Urothelium cell line (cell line): ENCODE results near the gene LDLRAD4.
A peak's percentile ranks its signal among the peaks of the same experiment; 100 is the strongest.

ENCODE experiments used
- DNase-seq: peaks from one replicate; pipeline ENCODE4 v3.0.0; 2011; ENCODE audit warnings: low spot score, mixed read lengths
- FAIRE-seq: peaks from 2 replicates; lab custom pipeline; 2011; peaks lifted over from hg19 to GRCh38; lab: Jason Lieb, UNC

LDLRAD4 gene

DNA sequence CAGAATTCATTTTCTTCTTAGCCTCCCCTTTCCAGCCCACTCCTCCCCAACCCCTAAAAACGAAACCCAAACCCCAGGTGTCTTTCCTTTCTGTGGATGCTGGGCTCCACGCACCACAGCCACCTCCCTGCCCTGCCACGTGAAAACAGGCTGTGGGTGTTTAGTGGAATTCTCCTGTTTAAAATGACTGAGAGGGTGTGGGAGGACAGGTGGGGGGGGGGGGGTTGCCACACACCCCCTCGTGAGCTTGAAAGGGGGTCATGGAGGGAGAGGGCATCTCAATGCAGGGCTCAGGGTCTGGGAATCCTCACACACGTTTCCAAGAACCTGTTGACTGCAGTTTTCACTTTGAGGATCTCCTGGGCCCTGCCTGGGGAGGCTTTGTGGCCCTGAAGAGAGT, 397.5 kb downstream of the LDLRAD4 start:
- DNase-seq: no peak
- peak; percentile 50 for FAIRE-seq

DNA sequence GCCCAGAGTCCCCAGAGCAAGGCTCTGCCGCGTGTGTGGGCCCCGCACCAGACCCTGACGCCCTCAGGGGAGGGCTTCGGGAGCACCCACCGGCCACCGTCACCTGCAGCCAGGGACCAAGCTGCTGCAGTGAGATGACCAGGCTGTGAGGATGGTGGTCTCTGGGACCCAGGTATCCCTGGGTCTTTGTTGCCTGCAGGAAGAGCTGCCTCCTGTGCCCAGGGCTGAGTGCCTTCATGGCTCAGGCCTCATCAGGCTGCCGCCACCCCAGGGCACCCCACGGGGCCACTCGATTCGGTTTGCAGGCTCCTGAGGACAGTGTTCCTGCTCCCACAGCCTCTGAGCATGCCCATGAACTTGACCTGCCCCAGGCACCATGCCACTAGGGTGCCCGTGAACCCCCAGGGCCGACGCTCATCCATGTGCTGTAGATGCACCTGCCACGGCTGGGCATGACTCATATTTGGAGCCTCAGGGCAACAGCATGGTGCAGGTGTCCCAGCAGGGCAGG, 398.0 kb downstream of the LDLRAD4 start:
- DNase-seq (no peak), FAIRE-seq (peak; percentile 88)

DNA sequence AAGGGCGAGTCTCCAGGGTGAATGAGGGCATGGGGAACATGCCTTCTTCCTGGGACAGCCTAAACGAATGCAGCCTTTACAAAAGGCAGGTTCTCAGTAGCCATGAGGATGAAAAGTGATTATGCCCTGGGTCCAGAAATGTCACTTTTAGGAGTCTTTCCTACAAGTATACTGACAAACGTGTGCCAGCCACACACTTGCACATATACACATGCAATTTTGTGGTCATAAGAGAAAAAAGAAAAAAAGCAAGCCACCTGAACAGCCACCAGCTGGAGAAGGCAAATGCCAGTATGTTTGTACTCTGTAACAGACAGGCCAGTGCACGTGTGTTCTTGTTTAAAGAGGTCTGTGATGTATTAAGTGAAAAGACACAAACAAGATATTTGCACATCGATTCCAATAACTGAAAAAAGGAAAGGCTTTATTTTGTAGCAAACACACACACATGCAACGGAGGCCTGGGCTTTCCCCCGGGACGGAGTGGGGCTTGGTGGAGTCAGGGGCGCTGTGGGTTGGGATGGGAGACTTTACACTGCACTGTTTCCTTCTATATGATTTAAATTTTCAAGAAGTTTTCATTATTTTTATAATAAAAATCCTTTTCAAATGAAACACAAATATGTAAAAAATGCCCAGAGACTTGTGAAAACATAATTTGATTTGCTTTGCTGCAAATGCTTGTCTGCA, 399.4 kb downstream of the LDLRAD4 start:
- FAIRE-seq: peak; percentile 23
- DNase-seq: no peak

DNA sequence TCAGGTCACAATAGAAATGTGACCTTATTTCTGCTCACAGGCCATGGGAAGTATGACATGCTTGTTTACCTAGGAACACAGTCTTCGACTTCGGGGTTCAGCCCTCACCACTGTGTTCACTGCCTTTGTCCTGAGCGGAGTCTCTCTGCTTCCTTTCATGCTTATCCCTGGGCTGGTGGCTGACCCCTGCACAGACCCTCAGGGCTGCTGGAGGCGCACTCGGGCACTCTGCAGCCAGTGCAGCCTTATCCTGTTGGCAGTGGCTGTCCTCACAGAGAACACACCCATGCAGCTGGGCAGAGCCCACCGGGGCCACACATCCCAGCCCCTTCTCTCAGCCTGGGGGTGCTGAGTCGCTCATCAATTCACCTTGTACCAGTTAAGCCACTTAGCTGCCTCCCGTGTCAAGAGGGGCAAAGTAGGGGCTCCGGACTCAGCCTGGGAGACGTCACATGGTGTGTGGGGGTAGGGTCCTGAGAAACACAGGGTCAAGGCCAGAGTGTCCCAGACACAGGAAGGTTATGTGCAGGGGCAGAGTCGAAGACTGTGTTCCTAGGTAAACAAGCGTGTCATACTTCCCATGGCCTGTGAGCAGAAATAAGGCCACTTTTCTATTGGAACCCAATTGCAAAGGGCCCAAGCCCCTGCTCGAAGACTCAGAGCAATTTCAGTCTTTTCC, 400.3 kb downstream of the LDLRAD4 start:
- no peak for DNase-seq
- peak; percentile 88 for FAIRE-seq

DNA sequence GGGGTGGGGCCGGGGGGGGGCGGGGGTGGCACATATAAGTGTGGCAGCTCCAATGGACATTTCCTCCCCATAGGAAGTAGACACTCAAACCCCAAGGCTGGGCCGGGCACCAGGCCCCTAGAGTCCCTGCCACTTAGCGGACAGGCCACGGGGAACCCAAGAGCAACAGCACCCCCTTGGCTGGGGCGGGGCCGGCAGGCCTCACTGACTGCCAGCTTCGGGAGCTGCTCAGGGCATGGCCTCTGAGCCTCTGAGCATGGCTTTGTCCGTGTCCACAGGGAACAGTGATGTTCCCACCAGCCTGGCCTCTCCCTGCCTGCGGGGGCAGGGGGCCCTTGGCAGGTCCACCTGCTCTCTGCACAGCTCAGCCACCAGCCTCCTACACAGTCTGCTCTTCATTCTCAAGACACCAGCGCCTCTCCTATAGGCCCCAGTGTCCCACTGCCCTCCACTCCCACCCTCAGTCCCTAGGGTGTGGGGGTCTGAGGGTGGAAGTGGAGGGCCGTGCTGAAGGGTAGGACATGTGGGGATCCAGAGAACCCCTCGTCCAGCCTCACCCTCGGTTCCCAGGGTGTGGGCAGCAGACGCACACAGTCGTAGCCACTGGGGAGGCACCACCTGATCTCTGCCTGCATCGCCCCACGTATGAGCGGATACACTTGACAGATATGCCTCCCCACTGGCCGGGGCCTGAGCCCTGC, 401.1 kb downstream of the LDLRAD4 start:
- peak; percentile 96 for FAIRE-seq

DNA sequence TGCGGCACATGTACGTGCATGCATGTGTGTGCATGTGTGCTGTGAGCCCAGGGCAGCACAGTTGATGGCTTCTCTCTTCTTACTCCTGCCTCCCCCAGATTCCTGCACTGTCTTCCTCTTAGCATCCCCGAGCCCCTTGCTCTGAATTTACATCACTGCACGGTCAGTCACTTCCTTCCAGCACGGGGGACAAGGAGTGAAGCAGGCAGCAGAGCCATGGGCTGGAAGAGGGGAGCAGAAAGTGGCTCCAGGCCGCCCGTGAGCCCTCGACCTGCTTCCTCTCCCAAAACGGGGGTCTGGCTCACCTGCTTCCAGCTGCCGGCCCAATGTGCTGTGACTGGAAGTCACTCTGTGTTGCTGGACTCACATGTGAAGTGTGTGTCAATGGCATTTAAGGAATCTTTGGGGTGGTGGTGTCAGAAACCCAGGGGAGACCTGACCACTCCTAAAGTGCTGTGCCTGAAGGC, 401.7 kb downstream of the LDLRAD4 start:
- FAIRE-seq (no peak), DNase-seq (no peak)

More for the DNA sequence above, 401.1 kb downstream of the LDLRAD4 start:
- DNase-seq: no peak

DNA sequence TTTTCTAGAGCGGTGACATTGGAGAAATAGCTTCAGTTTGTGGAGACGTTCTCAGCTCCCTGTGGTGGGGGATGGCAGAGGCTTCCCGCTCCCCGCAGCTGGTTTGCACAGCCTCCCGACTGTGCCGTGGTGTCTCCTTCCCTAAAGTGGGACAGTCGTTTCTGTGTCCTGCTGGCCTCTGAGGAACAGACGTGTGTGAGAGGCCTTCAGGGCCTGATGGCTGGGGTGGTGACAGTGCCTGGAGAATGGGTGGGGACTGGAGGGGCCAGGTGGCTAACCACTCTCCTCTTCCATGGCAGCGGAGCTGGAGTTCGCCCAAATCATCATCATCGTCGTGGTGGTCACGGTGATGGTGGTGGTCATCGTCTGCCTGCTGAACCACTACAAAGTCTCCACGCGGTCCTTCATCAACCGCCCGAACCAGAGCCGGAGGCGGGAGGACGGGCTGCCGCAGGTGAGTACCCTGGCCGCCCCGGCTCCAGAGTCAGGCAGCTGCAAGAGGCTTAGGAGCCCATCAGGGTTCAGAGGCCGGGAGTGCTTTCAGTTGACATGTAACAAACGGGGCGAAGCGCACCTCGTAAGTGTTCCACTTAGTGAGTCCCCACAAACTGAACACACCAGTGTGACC, 402.4 kb downstream of the LDLRAD4 start:
- peak; percentile 77 for FAIRE-seq

DNA sequence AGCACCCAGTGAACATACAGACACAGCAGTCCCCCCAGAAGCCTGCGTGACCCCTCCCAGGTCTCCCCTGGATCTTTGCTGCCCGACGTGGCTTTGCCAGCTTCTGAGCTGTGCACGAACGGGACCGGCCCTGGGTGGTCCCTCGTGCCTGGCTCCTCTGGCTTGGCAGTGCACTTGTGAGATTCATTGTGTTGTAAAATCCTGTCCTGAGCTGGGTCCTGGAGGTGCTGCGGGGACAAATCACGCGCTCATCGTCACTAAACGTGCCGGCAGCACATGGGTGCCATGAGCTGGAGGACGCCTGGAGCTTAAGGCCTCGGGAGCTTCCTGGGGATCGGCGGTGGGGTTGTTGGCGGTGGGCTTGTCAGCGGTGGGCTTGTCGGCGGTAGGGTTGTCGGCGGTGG, 402.9 kb downstream of the LDLRAD4 start:
- no peak for DNase-seq
- peak; percentile 53 for FAIRE-seq

More for the DNA sequence above, 402.4 kb downstream of the LDLRAD4 start:
- DNase-seq: no peak

DNA sequence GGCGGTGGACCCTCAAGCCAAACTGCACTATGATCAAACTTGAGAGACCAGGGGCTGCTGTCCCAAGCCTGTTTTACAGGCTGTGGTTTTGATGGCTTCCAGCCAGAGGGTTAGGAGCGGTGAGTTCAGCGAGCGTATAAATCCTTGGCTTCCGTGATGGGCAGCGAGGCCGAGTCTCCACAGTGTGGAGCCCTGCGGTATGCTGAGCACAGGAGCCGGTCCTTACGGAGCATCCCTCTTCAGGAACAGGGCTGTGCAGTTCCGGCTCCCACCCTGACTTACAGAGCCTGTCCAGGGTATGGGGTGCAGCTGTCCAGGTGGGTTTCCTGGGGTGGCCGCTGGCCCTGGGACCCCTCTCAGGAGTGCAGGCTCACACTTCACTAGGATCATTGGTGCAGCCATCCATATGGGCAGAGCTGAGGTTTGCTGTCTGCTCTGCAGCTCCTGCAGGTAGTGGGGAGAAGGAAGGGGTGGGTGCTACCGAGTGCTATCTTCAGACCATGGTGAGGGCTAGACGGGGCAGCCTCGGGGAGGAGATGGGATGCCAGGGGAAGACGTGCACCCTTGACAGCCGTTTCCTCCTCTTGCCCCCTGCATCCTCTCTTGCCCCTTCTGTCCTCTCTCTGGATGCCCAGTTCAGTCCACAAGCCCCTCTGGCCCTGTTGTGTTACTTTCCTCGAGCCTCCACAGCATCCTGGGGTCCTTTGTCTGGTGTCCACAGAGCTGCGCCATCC, 403.5 kb downstream of the LDLRAD4 start:
- FAIRE-seq: peak; percentile 89
- no peak for DNase-seq

DNA sequence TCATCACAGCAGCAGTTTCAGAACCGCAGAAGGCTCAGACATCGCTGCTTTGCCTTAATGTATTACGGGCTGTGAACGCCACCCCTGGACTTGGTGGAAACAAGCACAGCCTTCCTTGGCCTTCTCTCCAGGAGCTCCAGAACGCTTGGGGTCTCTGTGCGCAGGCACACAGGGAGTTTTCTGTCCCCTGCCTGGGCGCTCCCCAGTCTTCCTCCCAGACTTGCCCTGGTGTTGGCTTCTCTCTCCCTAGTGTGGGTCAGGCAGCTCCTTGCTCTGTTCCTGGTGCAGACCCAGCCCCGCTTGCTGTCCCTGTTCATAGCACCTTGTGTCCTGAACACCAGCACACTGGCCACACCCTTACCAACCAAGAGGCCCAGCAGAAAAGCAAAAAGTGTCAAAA, 404.2 kb downstream of the LDLRAD4 start:
- DNase-seq (no peak), FAIRE-seq (peak; percentile 89)

DNA sequence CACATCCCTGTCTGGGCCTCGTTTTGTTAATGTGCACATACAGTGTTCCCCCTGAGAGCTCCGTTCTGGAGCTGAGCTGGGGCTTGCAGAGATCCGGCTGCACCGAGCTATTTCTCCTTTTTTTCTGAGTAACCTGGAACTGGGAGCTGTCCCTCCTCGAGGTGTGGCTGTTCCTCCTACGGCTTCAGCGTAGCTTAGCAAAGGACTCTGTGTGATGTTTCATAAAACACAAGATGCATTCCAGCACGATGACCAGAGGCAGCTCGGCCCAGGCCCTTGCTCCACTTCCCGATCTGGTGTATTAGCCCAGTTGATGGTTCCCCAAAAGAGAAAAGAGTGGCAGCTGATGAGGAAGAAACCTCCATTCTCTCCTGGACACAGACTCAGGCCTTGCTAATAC, 404.8 kb downstream of the LDLRAD4 start:
- no peak for DNase-seq
- FAIRE-seq: peak; percentile 17

DNA sequence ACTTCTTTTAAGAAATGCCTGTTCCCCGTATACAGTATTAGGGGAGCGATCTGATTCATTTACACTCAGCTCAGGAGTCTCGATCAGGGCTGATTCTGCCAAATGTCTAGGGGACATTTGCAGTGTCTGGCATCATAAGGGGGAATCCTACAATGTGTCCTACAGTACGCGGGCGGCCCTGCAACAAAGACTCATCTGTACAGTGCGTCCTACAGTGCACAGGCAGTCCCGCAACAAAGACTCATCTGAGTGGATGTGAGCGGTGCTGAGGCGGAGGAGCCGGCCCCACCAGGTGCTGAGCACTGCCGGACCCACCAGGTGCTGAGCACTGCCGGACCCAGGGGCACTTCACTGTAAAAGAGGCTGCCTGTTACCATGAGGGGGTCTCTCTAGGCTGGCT, 405.3 kb downstream of the LDLRAD4 start:
- DNase-seq (no peak), FAIRE-seq (peak; percentile 50)

DNA sequence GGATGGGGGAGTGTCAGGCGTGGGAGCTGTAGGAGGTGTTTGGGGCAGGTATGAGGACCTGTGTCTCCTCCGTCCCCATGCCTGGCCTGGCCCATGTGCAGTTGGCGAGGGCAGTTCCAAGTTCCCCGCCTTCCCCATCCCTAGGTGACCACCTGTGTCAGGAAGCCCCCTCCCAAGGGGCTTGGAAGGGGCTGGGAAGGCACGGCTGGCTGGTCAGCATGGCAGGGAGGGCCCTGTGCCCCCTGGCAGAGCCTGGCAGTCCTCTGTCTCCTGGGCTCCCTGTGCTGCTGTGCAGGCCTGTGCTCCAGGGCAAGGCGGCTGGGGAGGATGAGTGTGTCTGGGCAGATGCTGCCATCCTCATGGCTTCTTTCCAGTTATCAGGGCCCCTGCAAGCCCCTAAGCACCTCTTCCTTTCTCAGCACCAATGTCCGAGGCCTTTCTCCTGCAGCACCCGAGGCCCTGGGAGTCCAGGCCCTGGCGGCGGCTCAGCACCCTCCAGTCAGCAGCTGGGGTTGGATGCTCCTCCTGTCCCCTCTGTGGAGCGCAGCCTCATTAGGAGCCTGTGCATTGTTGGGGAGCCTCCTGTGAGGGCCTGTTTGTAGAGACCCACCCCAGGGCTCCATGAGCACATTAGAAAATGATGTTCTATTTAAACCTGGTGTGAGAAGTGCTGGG, 406.1 kb downstream of the LDLRAD4 start:
- DNase-seq (no peak), FAIRE-seq (peak; percentile 50)

DNA sequence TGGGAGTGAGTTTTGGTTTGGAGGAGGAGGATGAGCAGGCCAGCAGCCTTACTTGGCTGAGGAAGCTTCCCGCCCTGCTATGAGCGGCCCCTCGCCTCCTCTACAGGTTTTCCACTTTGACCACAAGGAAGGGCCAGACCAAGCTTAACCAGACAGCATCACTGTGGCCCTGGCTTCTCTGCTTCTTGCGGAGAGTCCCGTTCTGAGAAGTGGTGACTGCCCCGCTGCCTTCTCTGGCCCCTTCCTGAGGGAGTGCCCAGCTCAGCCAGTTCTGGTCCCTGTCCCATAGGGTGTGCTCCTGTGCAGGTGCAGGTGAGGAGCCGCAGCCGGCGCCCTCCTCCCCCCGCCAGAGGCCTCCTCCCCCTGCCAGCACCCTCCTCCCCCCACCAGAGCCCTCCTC, 406.8 kb downstream of the LDLRAD4 start:
- DNase-seq: no peak
- FAIRE-seq: peak; percentile 32

DNA sequence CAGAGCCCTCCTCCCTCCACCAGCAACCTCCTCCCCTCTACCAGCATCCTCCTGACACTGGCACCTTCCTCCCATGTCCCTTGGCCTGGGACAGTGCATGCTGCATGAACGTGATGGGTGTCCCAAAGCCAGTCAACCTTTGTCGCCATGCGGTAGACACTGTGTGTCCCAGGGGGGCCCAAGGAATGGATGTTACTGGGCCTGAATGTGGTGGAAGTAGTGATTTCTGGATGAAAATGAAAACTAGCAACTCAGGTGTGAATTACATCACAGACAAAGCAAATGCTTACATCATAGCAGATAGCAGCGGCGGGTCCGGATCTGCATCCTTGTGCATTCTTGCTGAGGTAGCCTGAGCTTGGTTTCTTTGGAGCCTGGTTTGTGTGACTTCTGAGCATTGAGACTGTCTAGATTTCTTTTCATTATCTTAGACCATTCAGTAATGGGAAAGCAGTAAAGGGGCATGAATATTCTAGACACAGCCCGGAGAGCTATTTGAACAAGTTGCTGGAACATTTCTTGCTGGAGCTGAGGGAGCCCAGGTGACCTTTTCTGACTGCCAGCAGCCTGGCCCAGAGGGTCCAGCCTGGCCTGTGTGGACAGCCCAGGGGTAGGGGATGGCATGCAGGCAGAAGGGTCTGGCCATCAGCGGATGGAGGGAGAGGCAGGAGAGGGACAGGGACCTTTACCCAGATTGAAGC, 407.4 kb downstream of the LDLRAD4 start:
- FAIRE-seq: peak; percentile 75
- DNase-seq: no peak

DNA sequence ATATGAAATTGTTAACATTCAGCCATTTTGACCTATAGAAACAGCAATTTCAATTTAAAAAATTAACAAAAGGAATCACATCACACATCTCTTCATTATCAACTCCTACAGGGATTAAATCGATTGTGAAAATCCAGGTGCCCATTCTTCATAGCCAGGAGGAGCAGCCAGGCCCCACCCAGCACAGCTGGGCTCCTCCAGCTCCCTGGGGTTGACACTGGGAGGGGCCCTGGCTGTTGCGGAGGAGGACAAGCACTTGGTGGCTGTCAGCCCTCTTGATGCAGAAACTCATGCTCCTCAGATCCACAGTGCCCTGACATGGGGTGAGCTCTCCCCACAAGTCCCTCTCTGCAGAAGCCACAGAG, 408.0 kb downstream of the LDLRAD4 start:
- no peak for FAIRE-seq
- DNase-seq: no peak

DNA sequence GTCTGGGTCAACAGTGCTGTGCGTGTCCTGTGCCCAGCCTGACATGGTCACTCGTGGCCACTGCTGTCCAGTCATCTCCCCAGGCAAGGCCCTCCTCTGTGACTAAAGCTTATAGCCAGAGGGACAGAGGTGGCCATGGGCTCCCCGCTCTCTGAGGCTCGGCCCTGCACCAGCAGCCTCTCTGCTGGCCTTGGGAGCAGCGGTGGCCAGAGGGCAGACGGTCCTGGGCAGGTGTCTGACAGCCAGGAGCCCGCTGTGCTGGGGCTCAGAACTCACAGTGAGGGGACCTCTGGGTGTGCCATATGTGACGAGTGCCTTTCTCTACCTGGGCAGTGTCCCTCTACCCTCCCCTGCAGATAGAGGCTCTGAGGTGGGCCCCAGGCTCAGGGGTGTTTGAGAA, 409.1 kb downstream of the LDLRAD4 start:
- peak; percentile 93 for FAIRE-seq

DNA sequence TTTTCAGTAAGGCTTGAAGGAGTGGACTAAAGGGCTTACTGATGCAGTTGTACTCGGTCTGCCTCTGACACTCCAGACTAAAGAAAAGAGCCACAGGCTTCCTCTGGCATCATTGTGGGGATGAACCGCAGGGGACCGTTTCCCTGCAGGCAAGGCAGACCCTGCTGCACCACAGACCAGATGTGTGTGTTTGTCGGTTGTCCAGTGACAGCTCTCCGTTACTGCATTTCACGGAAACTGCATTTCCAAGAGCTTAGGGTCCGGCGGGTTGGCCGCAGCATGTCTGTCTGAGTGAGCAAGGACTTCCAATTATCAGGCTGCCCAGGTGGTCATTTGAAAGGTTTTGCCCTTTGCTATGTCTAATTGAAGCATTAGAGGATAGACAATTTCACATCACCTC, 409.7 kb downstream of the LDLRAD4 start:
- DNase-seq (no peak), FAIRE-seq (no peak)

More for the DNA sequence above, 409.1 kb downstream of the LDLRAD4 start:
- DNase-seq: no peak
